IMR-90 (cell line): Measurements from ENCODE around the gene FSD1L. TPM values are rescaled to one million over a fixed set of nuclear protein-coding genes. Genes with fewer than 3 reads are reported as not detected.

Experiments
- ATAC-seq: fragments of 200-7000 bp; cut with Tn5 transposase; 2 replicates; pipeline ENCODE4 v1.9.1; 2020; ENCODE audit warnings: low read depth, mild to moderate bottlenecking, moderate library complexity
- BruUV-seq: library from RNA; stranded (reverse); fragments of 400-500 nt; replicated peaks from 2 replicates; lab custom pipeline; 2021; lab: Mats Ljungman, UMichigan
- CTCF ChIA-PET: fragments of 300-600 bp; formaldehyde crosslinking; extraction: SDS; loops from one replicate; lab custom pipeline; 2021; ENCODE audit warnings: antibody characterized with exemption; lab: Yijun Ruan, JAX
- POLR2A ChIA-PET: fragments of 300-600 bp; sonication (Branson Sonifier 250); formaldehyde crosslinking; loops from one replicate; lab custom pipeline; 2022; ENCODE audit warnings: antibody characterized with exemption; ENCODE audit not compliant: unreplicated experiment; lab: Charles Lee
- DNase-seq: peaks from one replicate; pipeline ENCODE4 v3.0.0; 2013
- H2AFZ ChIP-seq: replicated peaks from 2 replicates; pipeline ENCODE3; 2013; ENCODE audit warnings: low read length, mild to moderate bottlenecking; ENCODE audit not compliant: poor library complexity
- H2AK5ac ChIP-seq: 2 replicates; pipeline ENCODE4 v1.6.1; 2013; ENCODE audit warnings: low read depth, low read length, inconsistent platforms
- H2AK9ac ChIP-seq: replicated peaks from 2 replicates; pipeline ENCODE3; 2013; ENCODE audit warnings: mild to moderate bottlenecking, low read depth, low read length, moderate library complexity; ENCODE audit not compliant: poor library complexity
- H2BK120ac ChIP-seq: 2 replicates; pipeline ENCODE4 v1.6.1; 2013; ENCODE audit warnings: low read depth, low read length, inconsistent platforms
- H2BK15ac ChIP-seq: 3 replicates; pipeline ENCODE4 v1.6.1; 2013; ENCODE audit warnings: low read depth, low read length, inconsistent platforms
- H2BK20ac ChIP-seq: 2 replicates; pipeline ENCODE4 v1.6.1; 2013; ENCODE audit warnings: low read depth, mild to moderate bottlenecking, inconsistent platforms, low read length, moderate library complexity
- H2BK5ac ChIP-seq: 2 replicates; pipeline ENCODE4 v1.6.1; 2013; ENCODE audit warnings: mild to moderate bottlenecking, low read depth, low read length, inconsistent platforms; ENCODE audit not compliant: poor library complexity, severe bottlenecking
- H3K14ac ChIP-seq: replicated peaks from 2 replicates; pipeline ENCODE4 v1.6.1; 2013; ENCODE audit warnings: low read depth, low read length, inconsistent platforms
- H3K18ac ChIP-seq: 2 replicates; pipeline ENCODE4 v1.6.1; 2013; ENCODE audit warnings: low read depth, low read length, control low read depth
- H3K23ac ChIP-seq: 2 replicates; pipeline ENCODE4 v1.6.1; 2013; ENCODE audit warnings: low read depth, low read length, inconsistent platforms
- H3K27ac ChIP-seq: 2 replicates; pipeline ENCODE4 v1.5.1; 2013; ENCODE audit warnings: mild to moderate bottlenecking, control low read depth, low read length; ENCODE audit not compliant: insufficient read depth
- H3K27me3 ChIP-seq: 2 replicates; pipeline ENCODE4 v1.6.1; 2013; ENCODE audit warnings: low read length; ENCODE audit not compliant: control insufficient read depth, insufficient read depth
- H3K36me3 ChIP-seq: 2 replicates; pipeline ENCODE4 v1.6.1; 2013; ENCODE audit warnings: low read length, mixed read lengths; ENCODE audit not compliant: control insufficient read depth, insufficient read depth
- H3K4ac ChIP-seq: 2 replicates; pipeline ENCODE4 v1.6.1; 2013; ENCODE audit warnings: low read depth, low read length, inconsistent platforms
- H3K4me1 ChIP-seq: 2 replicates; pipeline ENCODE4 v1.6.1; 2013; ENCODE audit warnings: low read length, mixed read lengths; ENCODE audit not compliant: control insufficient read depth, insufficient read depth
- H3K4me2 ChIP-seq: 2 replicates; pipeline ENCODE4 v1.6.1; 2013; ENCODE audit warnings: low read depth, mild to moderate bottlenecking, control low read depth, low read length, moderate library complexity
- H3K4me3 ChIP-seq: 2 replicates; pipeline ENCODE4 v1.5.1; 2013; ENCODE audit warnings: low read depth, mild to moderate bottlenecking, control low read depth, low read length, moderate library complexity; ENCODE audit not compliant: insufficient read depth
- H3K56ac ChIP-seq: 2 replicates; pipeline ENCODE4 v1.6.1; 2013; ENCODE audit warnings: low read length, inconsistent platforms; ENCODE audit not compliant: insufficient read depth; ENCODE audit errors: extremely low read depth
- H3K79me1 ChIP-seq, 2 experiments: 2 replicates each; pipeline ENCODE4 v1.6.1; 2013; ENCODE audit warnings: low read length in 2 of 2, inconsistent platforms in 1 of 2, low read depth in 1 of 2
- H3K9ac ChIP-seq: 2 replicates; pipeline ENCODE4 v1.6.1; 2013; ENCODE audit warnings: low read depth, low read length, control low read depth
- H3K9me1 ChIP-seq: 2 replicates; pipeline ENCODE4 v1.6.1; 2013; ENCODE audit warnings: low read length, inconsistent platforms; ENCODE audit not compliant: insufficient read depth
- H3K9me3 ChIP-seq: 2 replicates; pipeline ENCODE4 v1.6.1; 2013; ENCODE audit warnings: low read length; ENCODE audit not compliant: control insufficient read depth, insufficient read depth
- H4K20me1 ChIP-seq: 2 replicates; pipeline ENCODE4 v1.6.1; 2013; ENCODE audit warnings: low read length, inconsistent platforms; ENCODE audit not compliant: insufficient read depth
- H4K5ac ChIP-seq: 2 replicates; pipeline ENCODE4 v1.6.1; 2013; ENCODE audit warnings: mild to moderate bottlenecking, low read depth, low read length, control low read depth
- H4K8ac ChIP-seq, 2 experiments: 2 replicates each; pipeline ENCODE4 v1.6.1; 2013; ENCODE audit warnings: low read depth in 2 of 2, low read length in 2 of 2, control low read depth in 1 of 2, inconsistent platforms in 1 of 2
- H4K91ac ChIP-seq: 2 replicates; pipeline ENCODE4 v1.6.1; 2013; ENCODE audit warnings: low read depth, low read length, inconsistent platforms; ENCODE audit not compliant: insufficient read depth
- CEBPB ChIP-seq: IDR thresholded peaks from 2 replicates; pipeline ENCODE4 v1.6.1; 2012; ENCODE audit warnings: low read depth, low read length, improper control_type of control experiment
- CHD1 ChIP-seq: IDR thresholded peaks from 2 replicates; pipeline ENCODE4 v1.6.1; 2012; ENCODE audit warnings: low read depth, low read length, improper control_type of control experiment
- FOS ChIP-seq: fragments of 150-350 bp; IDR thresholded peaks from 2 replicates; pipeline ENCODE4 v1.6.1; 2016; ENCODE audit warnings: low read depth, low read length
- MAFK ChIP-seq: IDR thresholded peaks from 2 replicates; pipeline ENCODE4 v1.6.1; 2012; ENCODE audit warnings: low read depth, low read length, improper control_type of control experiment
- MAZ ChIP-seq: IDR thresholded peaks from 2 replicates; pipeline ENCODE4 v1.6.1; 2012; ENCODE audit warnings: low read depth, mild to moderate bottlenecking, low read length, improper control_type of control experiment, moderate library complexity, borderline replicate concordance
- MXI1 ChIP-seq: IDR thresholded peaks from 2 replicates; pipeline ENCODE4 v1.6.1; 2012; ENCODE audit warnings: low read depth, mild to moderate bottlenecking, low read length, moderate library complexity, borderline replicate concordance
- NFE2L2 ChIP-seq: fragments of 150-350 bp; IDR thresholded peaks from 2 replicates; pipeline ENCODE4 v1.6.1; 2016; ENCODE audit warnings: low read depth, mild to moderate bottlenecking, low read length
- POLR2A ChIP-seq: IDR thresholded peaks from 2 replicates; pipeline ENCODE4 v1.6.1; 2012; ENCODE audit warnings: mild to moderate bottlenecking, low read depth, low read length
- RCOR1 ChIP-seq: IDR thresholded peaks from 2 replicates; pipeline ENCODE4 v1.6.1; 2012; ENCODE audit warnings: mild to moderate bottlenecking, low read length, improper control_type of control experiment; ENCODE audit not compliant: insufficient replicate concordance
- RFX5 ChIP-seq: IDR thresholded peaks from 2 replicates; pipeline ENCODE4 v1.8.0; 2012; ENCODE audit warnings: low read depth, mild to moderate bottlenecking, low read length, moderate library complexity
- WGBS, 2 experiments: methylation state at CpG; one replicate each; pipeline versions ENCODE4 v1.1.5 to v1.1.7; 2013; ENCODE audit warnings: missing lambda C conversion rate in 2 of 2; ENCODE audit not compliant: insufficient read length in 1 of 2; ENCODE audit errors: extremely low coverage in 2 of 2; 5-methylcytosine and 5-hydroxymethylcytosine counted together
- dilution Hi-C: fragments of 300-500 bp; cut with HindIII; formaldehyde crosslinking; loops from one replicate; pipeline ENCODE4 v1.14.3; 2018; ENCODE audit warnings: low sequenced_read_pairs; ENCODE audit not compliant: unreplicated experiment
- in situ Hi-C: fragments of 300-500 bp; cut with MboI; formaldehyde crosslinking; loops from 3 replicates; pipeline ENCODE4 v1.14.3; 2019; ENCODE audit warnings: low sequenced_read_pairs, inconsistent platforms, mixed read lengths
- intact Hi-C: fragments of 100-400 bp; cut with micrococcal nuclease; formaldehyde crosslinking; loops from 2 replicates; pipeline ENCODE4 v1.10.0; 2022
- polyA plus RNA-seq, 3 experiments: library from polyadenylated mRNA; depleted of rRNA; stranded (reverse); fragments of >200 nt; gene quantifications; 2 replicates each; pipeline ENCODE4 v1.2.3, GENCODE V29; 2012; ENCODE audit warnings: low replicate concordance in 1 of 3
- total RNA-seq: library from RNA; depleted of rRNA; stranded (reverse); fragments of >200 nt; gene quantifications from 2 replicates; pipeline ENCODE4 v1.2.3, GENCODE V29; 2012
- TF ChIP-seq, protein P1 (sequence below): fragments of 150-350 bp; IDR thresholded peaks from 2 replicates; pipeline ENCODE4 v1.6.1; 2017; ENCODE audit warnings: mild to moderate bottlenecking, antibody characterized with exemption, low read length, low read depth

Gene FSD1L
- total and polyA plus RNA-seq, 2 of the 4 experiments (the other 2 are of a cell fraction): 1.4 to 2.9 TPM

DNA sequence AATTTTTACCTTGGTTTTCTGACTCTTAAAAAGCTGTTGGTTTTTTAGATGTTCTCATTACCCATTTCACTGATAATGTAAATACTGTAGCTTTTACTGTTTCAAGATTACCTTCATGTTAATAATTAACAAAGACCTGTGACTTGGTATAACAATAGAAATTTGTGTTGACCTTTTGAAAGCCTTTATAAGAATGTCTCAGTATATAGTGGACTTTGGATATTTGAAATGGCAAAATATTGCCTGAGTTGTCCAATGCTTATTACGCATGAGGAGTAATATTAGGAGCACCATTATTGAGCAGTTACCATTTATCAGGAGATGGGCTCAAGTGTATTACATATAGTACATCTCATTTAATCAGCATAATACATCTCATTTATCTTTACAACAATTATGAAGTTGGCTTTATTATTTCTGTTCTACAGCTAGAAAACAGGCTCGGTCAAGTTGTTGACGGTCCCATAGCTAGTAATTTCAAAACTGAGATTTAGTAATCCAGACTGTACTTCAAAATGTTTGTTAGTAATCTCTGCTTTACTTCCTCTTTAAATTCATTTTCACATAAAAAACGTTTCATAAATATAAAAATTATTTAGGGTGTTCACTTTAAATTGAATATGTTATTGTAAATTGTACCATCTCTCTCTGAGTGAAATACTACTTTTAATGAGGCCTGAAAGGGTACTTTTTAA is 59.4 kb downstream of the FSD1L start:
- dilution Hi-C loops: no loop called here
- no CpG with 5 or more reads among the region's 4 CpGs for WGBS, 2 experiments
- H3K79me1 ChIP-seq: peaks cover 4 to 11% of the 10 kb centered on the region in 2 experiments; a peak in 3 of 4 replicates

More for the DNA sequence above, 59.4 kb downstream of the FSD1L start:
- CTCF ChIA-PET: no interaction called here
- H3K14ac ChIP-seq: no peak overlapping the region
- no peak for DNase-seq
- H2BK5ac ChIP-seq: no peak overlapping the region
- H2BK20ac ChIP-seq: no peak overlapping the region
- no peaks in the 10 kb centered on the region for H3K27me3 ChIP-seq
- no peak overlapping the region for H3K27ac ChIP-seq
- H3K4me2 ChIP-seq: no peak overlapping the region
- H2AFZ ChIP-seq: no peak overlapping the region
- no peak overlapping the region for H3K23ac ChIP-seq
- H4K91ac ChIP-seq: no peak overlapping the region
- no peak overlapping the region for H3K4ac ChIP-seq
- no peak overlapping the region for H3K56ac ChIP-seq
- no TSS peak for BruUV-seq
- no peak overlapping the region for H2BK120ac ChIP-seq
- no peaks in the 10 kb centered on the region for H3K9me3 ChIP-seq
- no peak overlapping the region for H3K4me3 ChIP-seq
- H3K9me1 ChIP-seq: no peaks in the 10 kb centered on the region
- H4K8ac ChIP-seq: no peak overlapping the region
- H3K18ac ChIP-seq: no peak overlapping the region
- TF ChIP-seq RCOR1 (no peak), CHD1 (no peak), RFX5 (no peak), MAFK (no peak), MXI1 (no peak), FOS (no peak), CEBPB (no peak), MAZ (no peak), NFE2L2 (no peak), POLR2A (no peak)
- TF ChIP-seq, protein P1, sequence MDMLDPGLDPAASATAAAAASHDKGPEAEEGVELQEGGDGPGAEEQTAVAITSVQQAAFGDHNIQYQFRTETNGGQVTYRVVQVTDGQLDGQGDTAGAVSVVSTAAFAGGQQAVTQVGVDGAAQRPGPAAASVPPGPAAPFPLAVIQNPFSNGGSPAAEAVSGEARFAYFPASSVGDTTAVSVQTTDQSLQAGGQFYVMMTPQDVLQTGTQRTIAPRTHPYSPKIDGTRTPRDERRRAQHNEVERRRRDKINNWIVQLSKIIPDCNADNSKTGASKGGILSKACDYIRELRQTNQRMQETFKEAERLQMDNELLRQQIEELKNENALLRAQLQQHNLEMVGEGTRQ: no peak
- in situ Hi-C loops (no loop called here), intact Hi-C loops (no loop called here)
- H2BK15ac ChIP-seq: no peak overlapping the region
- H2AK9ac ChIP-seq: no peak overlapping the region
- no peaks in the 10 kb centered on the region; the same call in 1 of the 2 replicates for H3K4me1 ChIP-seq
- peaks cover 2% of the 10 kb centered on the region; the same call in 1 of the 2 replicates for H3K36me3 ChIP-seq
- ATAC-seq: no peak
- H4K20me1 ChIP-seq: no peaks in the 10 kb centered on the region
- POLR2A ChIA-PET: no interaction called here
- no peak overlapping the region for H2AK5ac ChIP-seq
- H4K5ac ChIP-seq: no peak overlapping the region
- H3K9ac ChIP-seq: no peak overlapping the region
